ENCODE results near the gene PROX2.

PROX2 gene

DNA sequence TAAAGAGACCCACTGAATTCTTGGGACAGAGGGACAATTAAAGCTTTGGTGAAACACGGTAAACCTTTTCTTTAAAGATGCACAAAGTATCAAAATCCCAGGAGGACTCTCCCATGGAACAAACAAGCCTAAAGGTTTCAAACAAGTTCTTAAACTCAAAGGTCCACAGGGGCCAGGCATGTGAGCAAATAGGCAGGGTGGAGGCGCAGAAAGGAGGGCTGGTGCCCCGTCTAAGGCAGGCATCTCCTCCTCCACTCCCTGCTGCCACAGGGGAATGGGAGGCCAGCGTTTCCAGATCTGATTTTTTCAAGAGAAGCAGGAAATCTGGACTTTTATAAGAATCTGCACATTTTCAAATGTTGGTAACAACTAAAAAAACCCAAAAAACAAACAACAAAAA, 39.5 kb upstream of the PROX2 start:
- no peaks in the 10 kb centered on the region for H3K4me1 ChIP-seq (ENCODE audit: insufficient read depth, low read length)
- no peaks in the 10 kb centered on the region for H3K9me3 ChIP-seq (ENCODE audit: low read length)
- H3K27me3 ChIP-seq (ENCODE audit: insufficient read depth, low read length): no peaks in the 10 kb centered on the region
- H2AFZ ChIP-seq (ENCODE audit: low read depth, low read length): no peak overlapping the region
- H3K36me3 ChIP-seq (ENCODE audit: insufficient read depth, low read length): peaks cover 8% of the 10 kb centered on the region
- H3K4me3 ChIP-seq (ENCODE audit: low read length): no peak overlapping the region

GRCh38 chr14:74913986-74914573, 38.1 kb upstream of the PROX2 start:
- no peaks in the 10 kb centered on the region for H3K4me1 ChIP-seq (ENCODE audit: insufficient read depth, low read length)
- H3K9me3 ChIP-seq (ENCODE audit: low read length): no peaks in the 10 kb centered on the region
- no peak overlapping the region for H3K4me3 ChIP-seq (ENCODE audit: low read length)
- H3K36me3 ChIP-seq (ENCODE audit: insufficient read depth, low read length): peaks cover 5% of the 10 kb centered on the region
- H2AFZ ChIP-seq (ENCODE audit: low read depth, low read length): no peak overlapping the region
- H3K27me3 ChIP-seq (ENCODE audit: insufficient read depth, low read length): no peaks in the 10 kb centered on the region

DNA sequence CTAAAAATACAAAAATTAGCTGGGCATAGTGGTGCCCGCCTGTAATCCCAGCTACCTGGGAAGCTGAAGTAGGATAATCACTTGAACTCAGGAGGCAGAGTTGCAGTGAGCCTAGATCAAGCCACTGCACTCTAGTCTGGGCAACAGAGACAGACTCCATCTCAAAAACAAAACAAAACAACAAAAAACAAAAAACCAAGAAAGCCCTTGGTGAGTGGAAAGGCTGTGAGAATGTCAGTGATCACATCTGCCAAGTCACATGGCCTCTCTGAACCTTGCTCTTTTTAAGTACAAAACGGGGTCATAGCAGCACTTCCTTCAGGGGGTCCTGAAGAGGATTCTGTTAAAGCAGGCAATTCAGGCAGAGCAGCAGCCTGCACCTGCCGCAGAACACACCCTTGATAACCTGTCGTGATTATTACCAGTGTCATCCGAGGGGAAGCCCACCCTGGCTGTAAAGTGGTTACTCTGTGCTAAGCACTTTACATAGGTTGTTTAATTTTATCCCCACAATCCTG, 37.5 kb upstream of the PROX2 start:
- H3K4me1 ChIP-seq (ENCODE audit: insufficient read depth, low read length): no peaks in the 10 kb centered on the region
- no peak overlapping the region for H2AFZ ChIP-seq (ENCODE audit: low read depth, low read length)
- no peaks in the 10 kb centered on the region for H3K27me3 ChIP-seq (ENCODE audit: insufficient read depth, low read length)
- no peak overlapping the region for H3K4me3 ChIP-seq (ENCODE audit: low read length)
- H3K36me3 ChIP-seq (ENCODE audit: insufficient read depth, low read length): peaks cover 4% of the 10 kb centered on the region
- no peaks in the 10 kb centered on the region for H3K9me3 ChIP-seq (ENCODE audit: low read length)

DNA sequence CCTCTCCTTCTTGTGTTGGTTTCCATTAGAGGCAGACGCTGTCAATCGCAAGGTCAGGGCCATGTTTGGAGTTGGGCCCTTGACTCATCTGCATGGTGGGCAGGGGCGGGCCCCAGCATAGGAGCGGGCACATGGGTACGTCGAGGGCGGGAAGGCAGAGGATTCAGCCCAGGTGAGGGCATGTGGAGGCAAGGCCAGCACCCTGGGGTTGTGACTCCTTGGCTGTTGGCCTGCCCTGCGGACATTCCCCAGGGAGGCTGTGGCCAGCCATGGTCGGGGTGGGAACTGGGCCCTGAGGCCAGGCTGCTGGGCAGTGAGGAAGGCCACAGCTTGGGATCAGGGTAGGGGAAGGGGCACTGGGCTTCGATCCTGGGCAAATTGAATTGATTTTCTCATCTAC, 36.9 kb upstream of the PROX2 start:
- Histone ChIP-seq H3K36me3 (ENCODE audit: insufficient read depth, low read length) (no peaks in the 10 kb centered on the region), H3K9me3 (ENCODE audit: low read length) (no peaks in the 10 kb centered on the region), H3K27me3 (ENCODE audit: insufficient read depth, low read length) (no peaks in the 10 kb centered on the region), H2AFZ (ENCODE audit: low read depth, low read length) (no peak overlapping the region), H3K4me1 (ENCODE audit: insufficient read depth, low read length) (no peaks in the 10 kb centered on the region), H3K4me3 (ENCODE audit: low read length) (no peak overlapping the region)

GRCh38 chr14:74912111-74912510, 36.2 kb upstream of the PROX2 start:
- Histone ChIP-seq H2AFZ (ENCODE audit: low read depth, low read length) (no peak overlapping the region), H3K9me3 (ENCODE audit: low read length) (no peaks in the 10 kb centered on the region), H3K4me3 (ENCODE audit: low read length) (no peak overlapping the region), H3K36me3 (ENCODE audit: insufficient read depth, low read length) (no peaks in the 10 kb centered on the region), H3K27me3 (ENCODE audit: insufficient read depth, low read length) (no peaks in the 10 kb centered on the region), H3K4me1 (ENCODE audit: insufficient read depth, low read length) (no peaks in the 10 kb centered on the region)

- Histone ChIP-seq H2AFZ (ENCODE audit: low read depth, low read length) (no peak overlapping the region), H3K4me1 (ENCODE audit: insufficient read depth, low read length) (no peaks in the 10 kb centered on the region), H3K4me3 (ENCODE audit: low read length) (no peak overlapping the region), H3K9me3 (ENCODE audit: low read length) (no peaks in the 10 kb centered on the region), H3K36me3 (ENCODE audit: insufficient read depth, low read length) (peaks cover 2% of the 10 kb centered on the region), H3K27me3 (ENCODE audit: insufficient read depth, low read length) (no peaks in the 10 kb centered on the region)
These were observed 35.8 kb upstream of the PROX2 start for GRCh38 chr14:74911704-74912103.

GRCh38 chr14:74911221-74911620, 35.3 kb upstream of the PROX2 start:
- H3K9me3 ChIP-seq (ENCODE audit: low read length): no peaks in the 10 kb centered on the region
- H3K27me3 ChIP-seq (ENCODE audit: insufficient read depth, low read length): no peaks in the 10 kb centered on the region
- H3K4me3 ChIP-seq (ENCODE audit: low read length): no peak overlapping the region
- no peak overlapping the region for H2AFZ ChIP-seq (ENCODE audit: low read depth, low read length)
- H3K4me1 ChIP-seq (ENCODE audit: insufficient read depth, low read length): no peaks in the 10 kb centered on the region
- H3K36me3 ChIP-seq (ENCODE audit: insufficient read depth, low read length): peaks cover 7% of the 10 kb centered on the region

DNA sequence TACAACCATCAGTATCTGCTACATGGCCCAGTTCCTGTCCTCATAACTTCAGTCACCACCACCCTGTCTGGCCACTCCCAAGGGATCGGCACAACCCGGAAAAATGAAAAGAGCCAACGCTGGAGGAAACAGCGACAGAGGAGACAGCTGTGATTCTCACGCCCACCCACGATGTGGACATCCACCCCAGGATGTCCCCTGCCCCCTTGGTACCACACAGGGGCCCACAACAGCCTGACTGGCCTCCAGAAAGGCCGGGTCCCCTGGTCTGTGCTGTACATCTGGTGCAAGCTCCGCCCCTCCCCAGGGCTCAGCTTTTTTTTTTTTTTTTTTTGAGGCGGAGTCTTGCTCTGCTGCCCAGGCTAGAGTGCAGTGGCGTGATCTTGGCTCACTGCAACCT, 34.6 kb upstream of the PROX2 start:
- Histone ChIP-seq H3K4me3 (ENCODE audit: low read length) (no peak overlapping the region), H3K4me1 (ENCODE audit: insufficient read depth, low read length) (no peaks in the 10 kb centered on the region), H3K36me3 (ENCODE audit: insufficient read depth, low read length) (peaks cover 7% of the 10 kb centered on the region), H3K9me3 (ENCODE audit: low read length) (no peaks in the 10 kb centered on the region), H2AFZ (ENCODE audit: low read depth, low read length) (no peak overlapping the region), H3K27me3 (ENCODE audit: insufficient read depth, low read length) (no peaks in the 10 kb centered on the region)

GRCh38 chr14:74909911-74910310, 34.0 kb upstream of the PROX2 start:
- Histone ChIP-seq H2AFZ (ENCODE audit: low read depth, low read length) (no peak overlapping the region), H3K9me3 (ENCODE audit: low read length) (no peaks in the 10 kb centered on the region), H3K4me3 (ENCODE audit: low read length) (no peak overlapping the region), H3K36me3 (ENCODE audit: insufficient read depth, low read length) (peaks cover 7% of the 10 kb centered on the region), H3K27me3 (ENCODE audit: insufficient read depth, low read length) (no peaks in the 10 kb centered on the region), H3K4me1 (ENCODE audit: insufficient read depth, low read length) (no peaks in the 10 kb centered on the region)

DNA sequence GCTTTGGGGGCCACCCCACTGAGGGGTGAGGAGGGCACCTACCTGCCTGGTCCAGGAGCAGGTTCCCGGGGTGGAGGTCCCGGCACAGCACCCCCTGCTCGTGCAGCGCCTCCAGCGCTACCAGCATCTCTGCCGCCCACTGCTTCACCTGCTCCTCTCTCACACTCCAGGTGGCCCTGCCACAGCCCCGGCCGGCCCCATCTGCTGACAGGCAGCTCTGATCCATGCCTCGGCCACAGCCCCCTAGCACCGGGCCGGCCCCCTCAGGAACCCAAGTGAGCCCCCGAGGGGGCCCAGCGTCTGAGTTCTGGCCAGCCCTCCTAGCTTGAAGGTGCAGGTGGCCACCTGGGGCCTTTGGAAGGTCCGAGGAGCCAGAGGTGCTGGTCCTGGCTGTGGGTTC, 33.6 kb upstream of the PROX2 start:
- Histone ChIP-seq H3K36me3 (ENCODE audit: insufficient read depth, low read length) (peaks cover 7% of the 10 kb centered on the region), H3K4me1 (ENCODE audit: insufficient read depth, low read length) (no peaks in the 10 kb centered on the region), H3K27me3 (ENCODE audit: insufficient read depth, low read length) (no peaks in the 10 kb centered on the region), H3K4me3 (ENCODE audit: low read length) (no peak overlapping the region), H3K9me3 (ENCODE audit: low read length) (no peaks in the 10 kb centered on the region), H2AFZ (ENCODE audit: low read depth, low read length) (no peak overlapping the region)

GRCh38 chr14:74908861-74909341, 33.0 kb upstream of the PROX2 start:
- Histone ChIP-seq H3K27me3 (ENCODE audit: insufficient read depth, low read length) (no peaks in the 10 kb centered on the region), H3K4me1 (ENCODE audit: insufficient read depth, low read length) (no peaks in the 10 kb centered on the region), H3K36me3 (ENCODE audit: insufficient read depth, low read length) (peaks cover 7% of the 10 kb centered on the region), H3K4me3 (ENCODE audit: low read length) (no peak overlapping the region), H2AFZ (ENCODE audit: low read depth, low read length) (no peak overlapping the region), H3K9me3 (ENCODE audit: low read length) (no peaks in the 10 kb centered on the region)

GRCh38 chr14:74907744-74908143, 31.8 kb upstream of the PROX2 start:
- no peaks in the 10 kb centered on the region for H3K4me1 ChIP-seq (ENCODE audit: insufficient read depth, low read length)
- H3K4me3 ChIP-seq (ENCODE audit: low read length): no peak overlapping the region
- H2AFZ ChIP-seq (ENCODE audit: low read depth, low read length): no peak overlapping the region
- H3K9me3 ChIP-seq (ENCODE audit: low read length): no peaks in the 10 kb centered on the region
- H3K36me3 ChIP-seq (ENCODE audit: insufficient read depth, low read length): peaks cover 15% of the 10 kb centered on the region
- no peaks in the 10 kb centered on the region for H3K27me3 ChIP-seq (ENCODE audit: insufficient read depth, low read length)

DNA sequence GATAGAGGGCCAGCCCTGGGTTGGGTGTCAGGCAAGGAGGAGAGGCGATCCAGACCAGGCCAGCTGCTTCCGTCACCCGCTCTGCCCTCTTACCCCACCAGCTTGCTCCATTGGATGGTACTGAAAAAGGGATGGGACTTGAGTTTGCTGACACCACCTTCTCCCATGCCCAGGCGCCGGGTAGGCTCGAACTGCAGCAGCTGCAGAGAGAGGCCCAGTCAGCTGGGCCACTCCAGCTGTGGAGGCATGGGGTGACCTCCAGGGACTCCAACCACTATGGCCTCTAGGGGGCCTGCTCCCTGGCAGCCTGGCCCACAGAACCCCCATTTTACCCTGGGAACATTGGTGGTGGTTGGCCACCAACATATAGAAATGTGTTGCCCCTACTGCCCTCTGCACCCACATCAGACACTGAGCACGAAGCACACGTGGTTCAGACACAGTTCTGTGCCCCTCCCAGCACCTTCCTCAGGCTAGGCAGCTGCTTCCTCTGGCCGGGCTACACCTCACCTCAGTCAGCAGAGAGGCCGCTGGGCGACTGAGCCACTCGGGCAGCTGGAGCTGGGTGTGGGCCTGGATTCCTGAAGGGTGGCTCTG, 31.1 kb upstream of the PROX2 start:
- H3K4me1 ChIP-seq (ENCODE audit: insufficient read depth, low read length): no peaks in the 10 kb centered on the region
- no peak overlapping the region for H3K4me3 ChIP-seq (ENCODE audit: low read length)
- H3K36me3 ChIP-seq (ENCODE audit: insufficient read depth, low read length): peaks cover 22% of the 10 kb centered on the region
- no peak overlapping the region for H2AFZ ChIP-seq (ENCODE audit: low read depth, low read length)
- H3K27me3 ChIP-seq (ENCODE audit: insufficient read depth, low read length): no peaks in the 10 kb centered on the region
- no peaks in the 10 kb centered on the region for H3K9me3 ChIP-seq (ENCODE audit: low read length)

All from neuron (in vitro differentiated cells).